Tibial nerve (tissue), 4 donors: ENCODE measurements around the gene LARP6. TPM values are rescaled to one million over a fixed set of nuclear protein-coding genes. Genes with fewer than 3 reads are reported as not detected.

Source experiments
- DNase-seq, 2 donors: peaks; one replicate each; pipeline ENCODE4 v3.0.0-alpha.2; 2019; ENCODE audit warnings: low spot score in 2 of 2
- H3K27ac ChIP-seq, 4 donors: fragments of 200-600 bp; sonication (generic) in 3 of 4; one replicate each; pipeline ENCODE4 v1.5.1; 2017 to 2019; ENCODE audit warnings: mild to moderate bottlenecking in 1 of 4
- H3K27me3 ChIP-seq, 2 donors: fragments of 200-600 bp; sonication (generic) in 1 of 2; one replicate each; pipeline versions ENCODE4 v1.5.1 to v1.6.0; 2017 to 2019
- H3K36me3 ChIP-seq, 3 donors: fragments of 200-600 bp; sonication (generic); one replicate each; pipeline ENCODE4 v1.5.1; 2018 to 2019
- H3K4me1 ChIP-seq, 4 donors: fragments of 200-600 bp; sonication (generic) in 3 of 4; one replicate each; pipeline ENCODE4 v1.5.1; 2017 to 2019
- H3K4me3 ChIP-seq, 4 donors: fragments of 200-600 bp; sonication (generic) in 3 of 4; one replicate each; pipeline ENCODE4 v1.5.1; 2017 to 2019; ENCODE audit warnings: mild to moderate bottlenecking in 1 of 4, moderate library complexity in 1 of 4
- H3K9me3 ChIP-seq, 4 donors: fragments of 200-600 bp; sonication (generic) in 3 of 4; one replicate each; pipeline ENCODE4 v1.5.1; 2017 to 2019
- EP300 ChIP-seq, 2 donors: sonication (generic); formaldehyde crosslinking; IDR thresholded peaks; one replicate each; pipeline ENCODE4 v1.6.1; 2017; ENCODE audit warnings: antibody characterized with exemption in 2 of 2, mild to moderate bottlenecking in 1 of 2
- POLR2A ChIP-seq, 2 donors: fragments of 450-650 bp; IDR thresholded peaks; one replicate each; pipeline ENCODE4 v1.6.1; 2017; ENCODE audit warnings: antibody characterized with exemption in 2 of 2, mild to moderate bottlenecking in 2 of 2, moderate library complexity in 2 of 2
- WGBS, 2 donors: methylation state at CpG; one replicate each; pipeline ENCODE4 v1.1.5; 2018; 5-methylcytosine and 5-hydroxymethylcytosine counted together
- total RNA-seq, 4 donors: library from RNA; depleted of rRNA; stranded (reverse); fragments of >200 nt; gene quantifications; one replicate each; pipeline ENCODE4 v1.1.0, GENCODE V29; 2016
- TF ChIP-seq, protein P1 (sequence below), 5 experiments: fragments of 200-600 bp in 3 of 5; fragments of 450-650 bp in 2 of 5; sonication (generic) in 3 of 5; IDR thresholded peaks; one replicate each; pipeline ENCODE4 v1.5.1; 2016 to 2019; ENCODE audit warnings: antibody characterized with exemption in 5 of 5, mild to moderate bottlenecking in 3 of 5, moderate library complexity in 2 of 5

LARP6 gene
- total RNA-seq, 4 donors from 2014 or later = 29.9 to 86.3 (median 54.8) TPM

- DNase-seq = no peak
- Histone ChIP-seq H3K27ac (no peak overlapping the region), H3K27me3 (no peaks in the 10 kb centered on the region), H3K4me1 (no peaks in the 10 kb centered on the region), H3K4me3 (no peak overlapping the region), H3K36me3 (peaks cover 0 to 9% (median 0%) of the 10 kb centered on the region in 3 donors), H3K9me3 (no peaks in the 10 kb centered on the region)
- WGBS, 2 donors = 83 to 86% methylated on average over 2 of the region's 2 CpGs
- TF ChIP-seq EP300 (IDR thresholded peaks at IDR 0.05) (no peak), POLR2A (IDR thresholded peaks at IDR 0.05) (no peak)
Measured at GRCh38 chr15:70882361-70882760, 28.4 kb upstream of the LARP6 start.

- TF ChIP-seq POLR2A (IDR thresholded peaks at IDR 0.05) (no peak), EP300 (IDR thresholded peaks at IDR 0.05) (no peak)
- TF ChIP-seq, protein P1, sequence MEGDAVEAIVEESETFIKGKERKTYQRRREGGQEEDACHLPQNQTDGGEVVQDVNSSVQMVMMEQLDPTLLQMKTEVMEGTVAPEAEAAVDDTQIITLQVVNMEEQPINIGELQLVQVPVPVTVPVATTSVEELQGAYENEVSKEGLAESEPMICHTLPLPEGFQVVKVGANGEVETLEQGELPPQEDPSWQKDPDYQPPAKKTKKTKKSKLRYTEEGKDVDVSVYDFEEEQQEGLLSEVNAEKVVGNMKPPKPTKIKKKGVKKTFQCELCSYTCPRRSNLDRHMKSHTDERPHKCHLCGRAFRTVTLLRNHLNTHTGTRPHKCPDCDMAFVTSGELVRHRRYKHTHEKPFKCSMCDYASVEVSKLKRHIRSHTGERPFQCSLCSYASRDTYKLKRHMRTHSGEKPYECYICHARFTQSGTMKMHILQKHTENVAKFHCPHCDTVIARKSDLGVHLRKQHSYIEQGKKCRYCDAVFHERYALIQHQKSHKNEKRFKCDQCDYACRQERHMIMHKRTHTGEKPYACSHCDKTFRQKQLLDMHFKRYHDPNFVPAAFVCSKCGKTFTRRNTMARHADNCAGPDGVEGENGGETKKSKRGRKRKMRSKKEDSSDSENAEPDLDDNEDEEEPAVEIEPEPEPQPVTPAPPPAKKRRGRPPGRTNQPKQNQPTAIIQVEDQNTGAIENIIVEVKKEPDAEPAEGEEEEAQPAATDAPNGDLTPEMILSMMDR (IDR thresholded peaks at IDR 0.05) = no peak
- DNase-seq = no peak
- H3K36me3 ChIP-seq = peaks cover 0 to 9% (median 0%) of the 10 kb centered on the region in 3 donors
- no peak overlapping the region for H3K4me3 ChIP-seq
- WGBS, 2 donors = 89% methylated on average over 2 of the region's 2 CpGs
- H3K27ac ChIP-seq = no peak overlapping the region
- H3K4me1 ChIP-seq = no peaks in the 10 kb centered on the region
- H3K9me3 ChIP-seq = no peaks in the 10 kb centered on the region
- H3K27me3 ChIP-seq = no peaks in the 10 kb centered on the region
Measured at GRCh38 chr15:70880781-70881180, 26.8 kb upstream of the LARP6 start.

GRCh38 chr15:70879401-70879800, 25.4 kb upstream of the LARP6 start:
- Histone ChIP-seq H3K27ac (no peak overlapping the region), H3K36me3 (peaks cover 0 to 9% (median 0%) of the 10 kb centered on the region in 3 donors), H3K27me3 (no peaks in the 10 kb centered on the region), H3K4me1 (no peaks in the 10 kb centered on the region), H3K4me3 (no peak overlapping the region), H3K9me3 (no peaks in the 10 kb centered on the region)
- 25 to 39% methylated on average over 2 of the region's 2 CpGs for WGBS, 2 donors
- TF ChIP-seq EP300 (IDR thresholded peaks at IDR 0.05) (no peak), POLR2A (IDR thresholded peaks at IDR 0.05) (no peak)
- TF ChIP-seq, protein P1 (IDR thresholded peaks at IDR 0.05) = no peak
- DNase-seq = no peak

DNA sequence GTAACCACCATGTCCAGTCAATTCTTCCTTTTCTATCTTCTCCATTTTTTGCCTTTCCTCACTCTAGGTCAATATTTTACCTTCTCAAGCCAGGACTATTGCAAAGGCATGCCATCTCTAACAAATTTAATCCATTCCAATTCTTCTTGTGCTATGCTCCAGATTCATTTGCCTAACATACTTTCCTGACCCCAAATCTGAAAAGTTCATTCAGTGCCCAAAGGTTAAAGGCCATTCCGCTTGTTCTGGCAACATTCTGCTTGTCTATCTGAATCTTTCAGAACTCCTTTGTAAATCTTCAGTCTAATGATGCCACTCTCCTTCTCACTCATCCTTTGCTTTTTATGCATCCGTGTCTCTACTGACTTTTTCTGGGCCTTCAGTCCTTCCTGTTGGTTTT, 22.7 kb upstream of the LARP6 start:
- Histone ChIP-seq H3K4me1 (no peaks in the 10 kb centered on the region), H3K4me3 (no peak overlapping the region), H3K9me3 (no peaks in the 10 kb centered on the region), H3K27ac (no peak overlapping the region), H3K27me3 (no peaks in the 10 kb centered on the region), H3K36me3 (peaks cover 0 to 1% (median 0%) of the 10 kb centered on the region in 3 donors)
- 33 to 51% methylated on average over 2 of the region's 2 CpGs for WGBS, 2 donors
- DNase-seq = no peak
- TF ChIP-seq EP300 (IDR thresholded peaks at IDR 0.05) = no peak
- TF ChIP-seq POLR2A (IDR thresholded peaks at IDR 0.05) = no peak
- TF ChIP-seq, protein P1 (IDR thresholded peaks at IDR 0.05) = no peak

GRCh38 chr15:70876011-70876410, 22.1 kb upstream of the LARP6 start:
- Histone ChIP-seq H3K36me3 (no peaks in the 10 kb centered on the region), H3K9me3 (no peaks in the 10 kb centered on the region), H3K27me3 (no peaks in the 10 kb centered on the region), H3K4me3 (no peak overlapping the region), H3K4me1 (no peaks in the 10 kb centered on the region), H3K27ac (no peak overlapping the region)
- WGBS, 2 donors = 81 to 82% methylated on average over 3 of the region's 3 CpGs
- TF ChIP-seq, protein P1 (IDR thresholded peaks at IDR 0.05) = no peak
- TF ChIP-seq EP300 (IDR thresholded peaks at IDR 0.05) (no peak), POLR2A (IDR thresholded peaks at IDR 0.05) (no peak)
- no peak for DNase-seq
